SJSA1 (cell line): ENCODE measurements around the gene KCNC1. TPM values are rescaled to one million over a fixed set of nuclear protein-coding genes. Genes with fewer than 3 reads are reported as not detected.

Source experiments
- DNase-seq, 2 experiments: peaks; one replicate each; pipeline ENCODE4 v3.0.0-alpha.2; 2015 to 2020; ENCODE audit warnings: low spot score in 2 of 2, low read depth in 1 of 2
- H3K27ac ChIP-seq: fragments of 250-450 bp; sonication (Bioruptor Pico); 2 replicates; pipeline ENCODE4 v1.5.1; 2020; ENCODE audit warnings: mild to moderate bottlenecking, moderate library complexity
- H3K27me3 ChIP-seq: fragments of 250-450 bp; sonication (Bioruptor Pico); replicated peaks from 2 replicates; pipeline ENCODE4 v1.5.1; 2020; ENCODE audit warnings: mild to moderate bottlenecking, moderate library complexity
- H3K36me3 ChIP-seq: fragments of 250-450 bp; sonication (Bioruptor Pico); 2 replicates; pipeline ENCODE4 v1.5.1; 2020; ENCODE audit warnings: mild to moderate bottlenecking
- H3K4me1 ChIP-seq: fragments of 250-450 bp; sonication (Bioruptor Pico); replicated peaks from 2 replicates; pipeline ENCODE4 v1.6.1; 2021; ENCODE audit warnings: mild to moderate bottlenecking
- H3K4me3 ChIP-seq: fragments of 250-450 bp; sonication (Bioruptor Pico); 2 replicates; pipeline ENCODE4 v1.5.1; 2020; ENCODE audit warnings: mild to moderate bottlenecking
- H3K9me3 ChIP-seq: fragments of 250-450 bp; sonication (Bioruptor Pico); replicated peaks from 2 replicates; pipeline ENCODE4 v1.5.1; 2020; ENCODE audit warnings: mild to moderate bottlenecking
- total RNA-seq: library from RNA; depleted of rRNA; stranded (reverse); fragments of >200 nt; shearing (Covaris generic); gene quantifications from 2 replicates; pipeline ENCODE4 v1.2.3, GENCODE V29; 2014; rRNA removed

The KCNC1 gene
- total RNA-seq, 1 experiment from 2014 or later: not detected

DNA sequence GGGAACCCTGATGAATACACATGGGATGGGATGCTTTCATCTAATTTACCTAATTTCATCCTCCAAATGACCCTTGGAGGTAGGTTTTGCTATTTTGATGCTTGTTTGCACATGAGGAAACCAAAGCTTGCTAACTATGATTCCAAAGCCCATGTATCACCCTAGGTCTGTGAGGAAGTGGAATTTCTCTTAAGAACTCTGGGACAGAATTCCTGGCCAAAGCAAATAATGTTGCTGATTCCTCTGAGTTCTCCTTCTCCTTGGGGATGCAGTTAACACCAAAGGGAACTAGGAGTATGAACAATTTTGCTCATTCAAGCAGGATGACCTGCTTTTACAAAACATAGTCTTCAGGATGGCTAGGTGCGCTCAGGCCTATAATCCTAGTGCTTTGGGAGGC lies 80.0 kb downstream of the KCNC1 start:
- no peak overlapping the region for H3K4me3 ChIP-seq
- H3K27ac ChIP-seq: no peak overlapping the region
- no peaks in the 10 kb centered on the region for H3K9me3 ChIP-seq
- H3K4me1 ChIP-seq: no peaks in the 10 kb centered on the region
- DNase-seq: no peak
- H3K27me3 ChIP-seq: 0 out of 2 replicates have a peak, but pooled peaks cover 3% of the 10 kb centered on the region
- no peaks in the 10 kb centered on the region for H3K36me3 ChIP-seq

DNA sequence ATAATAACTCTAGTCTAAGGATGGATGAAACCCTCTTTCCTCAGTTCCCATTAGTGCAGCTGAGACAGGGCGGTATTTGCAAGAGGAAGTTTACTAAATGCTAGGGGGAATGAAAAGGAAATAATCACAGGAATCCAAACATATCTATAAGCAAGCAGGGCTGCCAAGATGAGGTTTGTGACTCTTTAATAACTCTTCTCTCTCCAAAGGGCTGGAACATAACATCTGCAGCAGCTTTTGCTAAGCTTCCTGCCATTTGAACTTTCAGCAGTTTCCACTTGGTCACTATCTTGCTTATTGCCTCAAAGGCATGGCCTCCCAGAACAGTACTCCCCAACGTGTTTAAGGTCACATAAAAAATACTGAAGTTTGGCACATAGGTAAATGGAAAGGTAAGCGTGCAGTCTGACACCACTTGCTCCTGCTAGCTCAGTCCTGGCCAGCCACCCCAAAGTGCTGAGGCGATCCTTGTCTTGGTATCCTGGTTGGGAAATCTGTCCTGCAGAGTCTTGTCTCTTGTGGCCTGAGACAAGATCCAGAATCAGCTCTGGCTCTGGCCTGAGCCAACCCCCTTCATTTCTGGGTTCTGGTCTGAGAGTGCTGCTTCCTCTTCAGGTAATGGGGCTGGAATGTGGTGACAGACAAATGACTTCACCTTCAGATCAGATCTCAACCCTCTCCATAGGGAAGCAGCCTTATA lies 81.8 kb downstream of the KCNC1 start:
- no peaks in the 10 kb centered on the region for H3K4me1 ChIP-seq
- H3K36me3 ChIP-seq: no peaks in the 10 kb centered on the region
- peaks cover 3% of the 10 kb centered on the region; the same call in 1 of the 2 replicates for H3K27me3 ChIP-seq
- H3K4me3 ChIP-seq: no peak overlapping the region
- no peaks in the 10 kb centered on the region for H3K9me3 ChIP-seq
- no peak overlapping the region for H3K27ac ChIP-seq
- no peak for DNase-seq

DNA sequence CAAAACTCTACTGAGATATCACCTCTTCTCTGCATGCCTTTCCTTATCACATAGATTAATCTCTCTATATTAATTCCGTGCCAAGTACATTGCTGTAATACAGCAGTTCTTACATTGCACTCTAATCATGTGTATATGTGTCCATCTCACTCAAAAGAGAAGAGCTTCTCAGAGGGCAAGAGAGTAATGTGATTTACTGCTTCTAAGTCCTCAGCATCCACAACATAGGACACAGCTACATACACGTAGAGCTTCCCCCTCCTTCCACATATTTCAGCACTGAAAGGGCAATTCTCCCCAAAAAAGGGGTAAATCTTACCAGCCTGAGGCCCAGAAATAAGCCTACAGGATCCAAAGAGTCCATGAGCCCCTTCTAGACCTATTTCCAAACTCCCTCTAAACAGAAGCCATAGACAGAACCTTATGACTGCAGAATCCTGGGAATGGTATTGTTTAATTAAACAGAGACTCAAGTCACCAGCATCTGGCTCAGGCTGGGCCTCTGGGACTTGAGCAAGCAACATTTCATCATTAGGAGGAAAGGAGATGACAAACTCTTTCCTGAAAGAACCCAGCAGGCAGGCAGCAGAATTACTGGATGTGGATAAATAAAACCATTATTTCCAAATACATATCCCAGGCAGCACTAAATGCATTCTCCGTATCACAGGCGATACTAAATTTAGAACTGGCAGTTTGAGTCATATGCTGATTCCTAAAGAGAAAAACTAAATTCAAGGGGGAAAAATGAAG lies 87.2 kb downstream of the KCNC1 start:
- Histone ChIP-seq H3K4me3 (no peak overlapping the region), H3K9me3 (no peaks in the 10 kb centered on the region), H3K27ac (no peak overlapping the region), H3K36me3 (no peaks in the 10 kb centered on the region), H3K27me3 (peaks cover 3% of the 10 kb centered on the region; the same call in 1 of the 2 replicates), H3K4me1 (no peaks in the 10 kb centered on the region)
- no peak for DNase-seq

DNA sequence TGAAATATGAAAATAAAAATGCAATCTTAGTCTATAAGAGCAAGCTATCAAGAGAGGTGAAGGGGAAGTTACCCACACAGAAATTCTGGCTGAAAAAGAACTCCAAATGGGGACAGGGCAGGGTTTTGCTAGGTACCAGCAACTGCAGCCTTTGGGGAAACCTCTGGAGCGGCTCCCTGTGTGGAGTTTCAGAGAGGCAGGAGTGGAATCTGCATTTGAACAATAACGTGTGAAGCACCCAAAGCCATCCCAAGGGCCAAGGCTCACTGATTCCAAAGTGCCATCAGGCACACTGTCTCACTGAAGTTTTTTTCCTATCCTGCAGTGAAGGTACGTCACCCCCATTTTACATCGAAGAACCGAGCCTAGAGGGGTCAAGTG lies 87.8 kb downstream of the KCNC1 start:
- no peaks in the 10 kb centered on the region for H3K9me3 ChIP-seq
- no peak for DNase-seq
- H3K27ac ChIP-seq: no peak overlapping the region
- no peak overlapping the region for H3K4me3 ChIP-seq
- H3K27me3 ChIP-seq: peaks cover 3% of the 10 kb centered on the region; the same call in 1 of the 2 replicates
- H3K4me1 ChIP-seq: no peaks in the 10 kb centered on the region
- no peaks in the 10 kb centered on the region for H3K36me3 ChIP-seq

DNA sequence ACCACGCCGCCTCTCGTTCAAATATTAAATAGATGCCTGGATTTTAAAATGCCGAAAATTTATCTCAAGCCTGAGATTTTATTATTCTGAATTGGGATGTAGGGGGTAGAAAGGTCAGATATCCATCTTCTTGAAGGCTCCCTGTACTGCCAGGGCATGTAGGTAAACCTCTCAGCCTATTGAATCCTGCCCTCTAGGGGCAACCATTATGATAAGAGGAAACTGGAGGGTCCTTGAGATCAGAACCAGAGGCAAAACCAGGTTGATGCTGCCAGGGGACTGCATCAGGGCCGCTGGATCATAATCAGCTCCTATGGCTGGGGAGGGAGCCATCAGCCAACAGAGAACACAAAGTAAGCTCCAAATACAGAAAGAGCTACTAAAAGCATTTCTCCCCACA lies 92.4 kb downstream of the KCNC1 start:
- Histone ChIP-seq H3K4me3 (no peak overlapping the region), H3K27ac (no peak overlapping the region), H3K9me3 (no peaks in the 10 kb centered on the region), H3K4me1 (no peaks in the 10 kb centered on the region), H3K36me3 (no peaks in the 10 kb centered on the region), H3K27me3 (0 out of 2 replicates have a peak, but pooled peaks cover 4% of the 10 kb centered on the region)
- no peak for DNase-seq

DNA sequence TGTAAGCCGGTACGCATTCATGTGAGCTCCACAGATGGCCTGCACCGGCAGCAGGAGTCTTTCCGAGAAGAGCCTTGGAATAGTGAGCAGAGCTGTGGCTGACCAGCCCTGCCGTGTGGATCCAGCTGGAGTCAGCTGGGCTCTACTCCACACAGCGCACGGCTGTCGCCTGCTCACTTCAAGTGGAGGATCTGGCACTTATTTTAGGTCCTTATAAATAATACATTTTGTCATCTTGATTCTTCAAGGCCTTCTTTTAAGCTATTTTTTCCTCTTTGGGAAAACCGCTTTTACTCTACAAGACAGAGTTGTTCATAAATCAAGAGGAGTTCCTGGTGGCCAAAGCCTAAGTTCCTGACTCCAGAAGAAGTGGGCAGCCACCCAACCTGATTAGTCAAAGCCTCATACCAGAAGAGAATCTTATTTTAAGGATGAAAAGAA lies 93.8 kb downstream of the KCNC1 start:
- Histone ChIP-seq H3K36me3 (no peaks in the 10 kb centered on the region), H3K27me3 (0 out of 2 replicates have a peak, but pooled peaks cover 4% of the 10 kb centered on the region), H3K9me3 (no peaks in the 10 kb centered on the region), H3K4me3 (no peak overlapping the region), H3K4me1 (no peaks in the 10 kb centered on the region), H3K27ac (no peak overlapping the region)
- DNase-seq: no peak

DNA sequence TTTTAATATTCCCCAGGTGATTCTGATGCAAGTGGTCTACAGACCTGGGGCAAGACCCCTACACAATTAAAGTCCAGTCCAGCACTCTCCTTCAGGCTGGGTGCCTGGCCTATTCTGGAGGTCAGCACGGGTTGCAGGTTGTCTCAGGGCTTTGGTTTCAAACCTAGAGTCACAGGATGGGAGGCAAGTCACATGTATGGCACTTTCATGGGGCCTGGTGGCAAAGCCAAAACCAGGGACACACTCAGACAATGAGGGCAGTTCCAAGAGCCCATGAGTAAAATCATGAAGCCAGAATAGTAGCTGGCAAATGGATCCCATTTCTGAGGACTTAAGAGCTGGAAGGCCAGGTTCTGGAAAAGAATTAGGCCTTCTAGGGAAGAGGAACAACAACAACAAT lies 96.6 kb downstream of the KCNC1 start:
- Histone ChIP-seq H3K4me1 (no peaks in the 10 kb centered on the region), H3K9me3 (no peaks in the 10 kb centered on the region), H3K27me3 (0 out of 2 replicates have a peak, but pooled peaks cover 4% of the 10 kb centered on the region), H3K27ac (no peak overlapping the region), H3K4me3 (no peak overlapping the region), H3K36me3 (no peaks in the 10 kb centered on the region)
- no peak for DNase-seq

DNA sequence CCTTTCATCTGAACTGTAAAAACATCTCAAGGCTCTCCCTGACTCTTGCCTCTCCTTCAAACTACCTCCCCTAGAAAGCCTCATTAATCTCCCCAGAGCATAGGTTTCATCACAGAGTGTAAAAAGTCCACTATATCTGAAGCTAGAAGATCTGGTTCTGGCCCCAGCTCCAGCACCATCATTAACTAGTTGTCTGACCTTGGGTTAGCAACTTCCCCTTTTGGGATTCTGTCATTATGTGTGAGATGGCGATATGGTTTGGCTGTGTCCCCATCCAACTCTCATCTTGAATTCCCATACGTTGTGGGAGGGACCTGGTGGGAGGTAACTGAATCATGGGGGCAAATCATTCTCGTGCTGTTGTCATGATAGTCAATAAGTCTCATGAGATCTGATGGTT lies 97.3 kb downstream of the KCNC1 start:
- no peaks in the 10 kb centered on the region for H3K9me3 ChIP-seq
- no peak for DNase-seq
- no peak overlapping the region for H3K27ac ChIP-seq
- H3K4me1 ChIP-seq: no peaks in the 10 kb centered on the region
- H3K27me3 ChIP-seq: 0 out of 2 replicates have a peak, but pooled peaks cover 7% of the 10 kb centered on the region
- no peak overlapping the region for H3K4me3 ChIP-seq
- H3K36me3 ChIP-seq: no peaks in the 10 kb centered on the region

Other genes starting within 250 kb of the KCNC1 start
- not detected in 2 replicates for gene USH1C, start 190.4 kb upstream of the KCNC1 start, total RNA-seq
- not detected in 2 replicates for gene OTOG, start 187.5 kb upstream of the KCNC1 start, total RNA-seq
- gene MYOD1, start 15.2 kb upstream of the KCNC1 start, total RNA-seq: not detected in 2 replicates